Limb (tissue), 2 donors: ENCODE measurements around the gene JAG2.

ENCODE experiments used
- DNase-seq, 2 donors: peaks; one replicate each; pipeline ENCODE4 v3.0.0-alpha.2; 2016; ENCODE audit errors: extremely low spot score in 2 of 2

Gene JAG2

DNA sequence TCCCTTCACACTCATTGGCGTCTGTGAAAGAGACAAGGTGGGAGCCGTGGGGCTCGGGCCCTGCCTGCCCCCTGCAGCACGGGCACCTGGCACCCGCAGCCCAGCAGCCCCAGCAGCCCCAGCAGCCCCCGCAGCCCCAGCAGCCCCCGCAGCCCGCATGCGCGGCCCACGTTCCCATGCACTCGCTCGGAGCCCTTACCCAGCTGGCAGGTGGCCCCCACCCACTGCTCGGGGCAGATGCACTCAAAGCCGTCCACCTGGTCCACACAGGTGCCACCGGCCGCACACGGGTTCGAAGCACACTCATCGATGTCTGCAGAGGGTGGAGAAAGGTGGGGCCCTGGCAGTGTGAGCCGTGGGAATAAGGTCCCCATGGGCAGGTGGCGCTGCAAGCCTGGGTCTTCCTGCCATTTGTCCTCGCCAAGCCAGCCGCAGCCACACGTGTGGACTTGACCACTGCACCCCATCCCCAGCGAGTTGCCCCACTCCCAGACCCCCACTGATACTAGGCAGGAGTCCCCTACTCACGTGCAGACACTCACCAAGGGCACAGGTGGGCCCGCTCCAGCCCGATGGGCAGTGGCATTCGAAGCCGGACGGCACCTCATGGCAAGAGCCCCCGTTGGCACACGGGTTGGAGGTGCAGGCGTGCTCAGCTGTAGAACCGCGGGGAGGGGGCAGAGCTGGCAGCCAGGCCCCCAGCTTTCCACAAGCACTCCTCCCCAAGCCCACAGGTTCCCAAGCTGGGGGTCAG is 17.3 kb downstream of the JAG2 start:
- DNase-seq: no peak

DNA sequence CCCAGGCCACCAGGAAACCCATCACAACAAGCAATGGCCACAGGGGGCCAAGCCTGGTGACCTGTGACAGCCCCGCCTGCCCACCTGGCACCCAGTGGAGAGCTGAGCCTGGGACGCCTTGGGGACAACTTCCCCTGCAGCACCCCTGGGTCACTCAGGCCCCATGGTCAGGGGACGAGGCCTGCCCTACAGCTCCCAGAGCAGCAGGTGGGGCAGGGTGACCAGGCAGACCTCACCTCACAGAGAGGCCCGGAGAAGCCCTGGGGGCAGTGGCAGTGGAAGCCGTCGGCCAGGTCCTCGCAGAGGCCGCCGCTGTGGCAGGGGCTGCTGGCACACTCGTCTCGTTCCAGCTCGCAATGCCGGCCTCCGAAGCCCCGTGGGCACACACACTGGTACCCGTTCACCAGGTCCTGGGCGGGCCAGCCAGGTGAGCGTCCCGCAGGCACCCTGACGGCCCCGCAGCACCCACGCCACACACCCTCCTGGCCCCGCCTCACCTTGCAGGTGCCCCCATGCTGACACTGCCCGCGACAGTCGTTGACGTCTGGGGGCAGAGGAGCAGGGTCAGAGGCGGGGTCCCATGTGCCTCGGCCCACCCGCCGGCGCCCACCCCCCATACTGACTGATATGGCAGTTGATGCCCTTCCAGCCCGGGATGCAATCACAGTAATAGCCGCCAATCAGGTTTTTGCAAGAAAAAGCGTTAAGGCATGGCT is 18.1 kb downstream of the JAG2 start:
- no peak for DNase-seq

DNA sequence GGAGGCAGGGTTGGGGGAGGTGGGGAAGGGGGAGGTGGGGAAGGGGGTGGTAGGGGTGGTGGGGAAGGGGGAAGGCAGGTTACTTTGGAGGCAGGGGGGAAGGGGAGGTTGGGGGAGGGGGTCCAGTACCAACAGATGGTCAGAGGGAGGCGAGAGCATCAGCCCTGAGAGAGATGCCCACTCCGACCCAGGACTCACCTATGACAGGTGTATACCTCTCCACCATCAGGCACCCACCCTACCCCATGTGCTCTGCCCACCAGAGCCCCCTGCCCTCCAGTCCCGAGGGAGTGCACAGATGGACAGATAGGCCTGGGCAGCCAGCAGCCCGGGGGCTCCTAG is 18.6 kb downstream of the JAG2 start:
- peak in 1 of 2 donors; percentile 21 for DNase-seq

DNA sequence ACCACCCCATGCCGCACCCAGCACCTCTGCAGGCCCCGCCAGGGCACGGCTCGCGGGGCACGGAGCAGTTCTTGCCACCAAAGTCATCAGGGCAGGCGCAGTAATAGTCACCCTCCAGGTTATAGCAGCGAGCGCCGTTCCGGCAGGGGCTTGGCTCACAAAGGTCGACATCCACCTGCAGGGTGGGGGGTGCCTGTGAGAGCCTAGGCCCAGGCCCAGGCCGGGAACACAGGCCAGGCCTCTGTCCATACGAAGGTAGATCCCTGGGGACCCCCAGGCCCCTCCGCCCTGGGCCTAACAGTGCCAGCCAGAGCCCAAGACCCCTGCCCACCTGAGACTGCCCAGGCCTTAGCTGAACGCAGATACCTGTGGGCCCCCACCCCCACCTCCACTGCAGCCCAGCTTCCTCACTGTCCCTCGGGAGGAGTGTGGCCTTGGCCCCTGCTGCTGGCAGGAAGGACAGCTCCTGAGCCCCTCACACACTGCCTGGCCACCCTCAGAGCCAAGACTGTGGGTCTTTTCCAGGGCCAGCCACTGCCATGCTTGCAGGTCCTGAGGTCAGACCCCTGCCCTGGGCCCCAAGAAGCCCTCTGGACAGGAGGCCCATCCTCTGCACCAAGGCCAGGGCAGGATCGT is 19.3 kb downstream of the JAG2 start:
- DNase-seq: peak in 1 of 2 donors; percentile 25

DNA sequence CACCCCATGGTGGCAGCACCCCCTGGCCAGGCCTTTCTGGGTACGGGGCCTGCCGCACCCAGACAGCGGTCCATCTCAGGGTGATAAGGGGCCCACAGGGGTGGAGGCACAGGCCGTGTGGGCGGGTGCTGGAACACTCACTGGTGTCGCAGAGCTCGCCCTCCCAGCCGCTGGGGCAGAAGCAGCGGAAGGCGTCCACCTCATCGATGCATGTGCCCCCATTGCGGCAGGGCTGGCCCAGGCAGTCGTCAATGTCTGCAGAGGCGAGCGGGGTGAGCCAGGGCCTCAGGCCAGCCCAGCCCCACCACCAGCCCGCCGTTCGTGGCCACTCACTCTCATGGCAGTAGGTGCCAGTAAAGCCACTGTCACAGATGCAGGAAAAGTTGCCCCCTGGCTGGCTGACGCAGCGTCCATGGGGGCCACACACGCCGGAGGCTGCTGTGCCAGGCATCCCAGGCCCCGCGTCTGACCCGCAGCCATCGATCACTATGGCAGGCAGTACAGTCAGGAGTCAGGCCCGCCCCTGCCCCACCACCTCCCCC is 19.9 kb downstream of the JAG2 start:
- peak in 1 of 2 donors; percentile 24 for DNase-seq

DNA sequence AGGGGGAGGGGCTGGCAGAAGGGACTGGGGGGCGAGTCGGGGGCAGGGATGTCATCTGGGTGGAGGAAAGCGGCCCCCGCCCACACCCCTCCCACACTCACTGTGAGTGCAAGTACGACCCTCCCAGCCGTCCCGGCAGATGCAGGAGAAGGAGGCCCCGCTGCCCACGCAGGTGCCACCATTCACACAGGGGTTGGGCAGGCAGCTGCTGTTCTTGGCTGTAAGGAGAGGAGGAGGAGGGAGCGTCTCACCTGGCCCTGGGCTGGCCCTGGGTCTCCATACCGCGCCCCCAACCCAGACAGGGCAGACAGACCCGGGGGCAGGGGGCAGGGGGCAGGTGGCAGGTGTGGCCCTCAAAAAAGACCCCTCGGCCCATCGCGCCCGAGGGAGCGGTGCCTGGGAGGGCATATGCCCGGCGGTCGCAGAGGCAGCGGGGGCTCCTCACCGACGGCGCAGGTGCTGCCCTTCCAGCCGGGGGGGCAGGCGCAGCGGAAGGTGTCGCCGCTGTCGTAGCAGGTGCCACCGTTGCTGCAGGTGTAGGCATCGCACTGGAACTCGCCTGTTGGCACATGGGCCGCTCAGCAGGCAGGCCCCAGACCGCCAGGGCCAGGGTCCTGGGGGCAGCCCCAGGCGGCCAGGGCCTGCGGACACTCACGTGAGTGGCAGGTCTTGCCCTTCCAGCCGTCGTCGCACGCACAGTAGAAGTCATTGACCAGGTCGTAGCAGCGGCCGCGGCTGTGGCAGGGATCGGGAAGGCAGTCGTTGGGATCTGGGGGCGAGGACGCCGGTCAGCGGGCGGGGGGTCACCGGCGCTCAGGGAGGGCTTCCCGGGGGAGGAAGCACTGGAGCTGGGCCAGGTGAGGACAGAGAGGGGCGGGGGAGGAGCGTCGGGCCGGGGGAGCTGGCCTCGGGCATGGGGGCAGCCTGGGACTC is 20.6 kb downstream of the JAG2 start:
- peak in 1 of 2 donors; percentile 26 for DNase-seq

DNA sequence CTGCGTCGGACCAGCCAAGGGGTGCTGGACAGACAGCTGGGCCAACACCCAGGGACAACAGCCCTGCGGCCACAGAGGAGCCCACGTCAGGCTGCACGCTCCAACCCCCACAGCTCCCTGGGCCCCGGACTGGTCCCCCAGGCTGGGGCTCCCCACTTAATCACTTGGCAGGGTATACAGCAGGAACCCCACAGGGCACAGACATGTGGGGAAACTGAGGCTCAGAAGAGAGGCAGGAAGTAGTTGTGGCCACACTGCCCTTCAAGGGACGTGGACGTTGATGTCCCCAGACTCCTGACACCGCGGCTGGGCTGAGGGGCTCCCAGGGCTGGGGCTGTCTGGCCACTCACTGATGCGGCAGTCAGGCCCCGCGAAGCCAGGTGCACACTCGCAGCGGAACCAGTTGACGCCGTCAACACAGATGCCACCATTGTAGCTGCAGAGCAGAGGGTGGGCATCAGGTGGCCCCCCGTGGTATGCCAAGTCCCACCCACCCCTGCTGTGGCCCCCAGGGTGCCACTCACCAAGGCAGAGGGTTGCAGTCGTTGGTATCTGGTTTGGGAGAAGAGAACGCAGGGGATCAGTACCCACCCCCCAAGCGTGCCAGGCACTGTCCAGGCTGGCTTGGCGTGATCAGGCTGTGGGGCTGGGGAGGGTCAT is 21.5 kb downstream of the JAG2 start:
- peak in 1 of 2 donors; percentile 20 for DNase-seq

DNA sequence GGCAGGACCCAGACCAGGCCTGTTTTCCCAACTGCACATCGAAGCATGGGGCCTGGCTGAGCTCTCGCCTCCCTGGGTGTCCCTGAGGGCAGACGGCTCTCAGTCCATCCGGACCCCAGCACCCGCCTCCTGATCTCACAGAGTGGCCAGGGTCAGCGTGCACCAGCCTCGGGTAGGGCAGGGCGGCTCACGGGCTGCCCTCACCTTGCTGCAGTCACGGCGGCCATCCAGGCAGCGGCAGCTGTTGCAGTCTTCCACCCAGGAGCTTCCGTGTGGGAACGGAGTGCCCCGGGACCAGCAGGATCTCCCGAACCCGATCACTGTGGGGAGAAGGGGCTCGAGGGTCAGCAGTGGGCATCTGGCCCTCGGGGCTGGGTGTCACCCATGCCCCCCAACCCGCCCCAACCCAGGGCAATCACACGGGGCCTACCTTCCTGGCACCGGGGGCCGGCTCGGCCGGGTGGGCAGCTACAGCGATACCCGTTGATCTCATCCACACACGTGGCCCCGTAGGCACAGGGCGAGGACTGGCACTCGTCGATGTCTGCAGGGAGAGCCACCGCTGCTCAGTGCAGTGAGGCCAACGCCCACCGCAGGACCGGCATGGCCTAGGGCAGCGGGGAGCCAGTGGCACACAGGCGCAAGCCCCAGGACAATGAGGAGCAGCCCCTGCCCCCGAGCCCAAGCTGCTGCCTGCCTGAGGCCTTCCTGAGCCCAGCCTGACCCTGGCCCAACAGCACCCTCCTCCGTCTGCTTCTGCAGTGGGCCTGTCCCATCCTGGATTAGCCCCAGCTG is 22.2 kb downstream of the JAG2 start:
- DNase-seq: peak in 1 of 2 donors; percentile 18

DNA sequence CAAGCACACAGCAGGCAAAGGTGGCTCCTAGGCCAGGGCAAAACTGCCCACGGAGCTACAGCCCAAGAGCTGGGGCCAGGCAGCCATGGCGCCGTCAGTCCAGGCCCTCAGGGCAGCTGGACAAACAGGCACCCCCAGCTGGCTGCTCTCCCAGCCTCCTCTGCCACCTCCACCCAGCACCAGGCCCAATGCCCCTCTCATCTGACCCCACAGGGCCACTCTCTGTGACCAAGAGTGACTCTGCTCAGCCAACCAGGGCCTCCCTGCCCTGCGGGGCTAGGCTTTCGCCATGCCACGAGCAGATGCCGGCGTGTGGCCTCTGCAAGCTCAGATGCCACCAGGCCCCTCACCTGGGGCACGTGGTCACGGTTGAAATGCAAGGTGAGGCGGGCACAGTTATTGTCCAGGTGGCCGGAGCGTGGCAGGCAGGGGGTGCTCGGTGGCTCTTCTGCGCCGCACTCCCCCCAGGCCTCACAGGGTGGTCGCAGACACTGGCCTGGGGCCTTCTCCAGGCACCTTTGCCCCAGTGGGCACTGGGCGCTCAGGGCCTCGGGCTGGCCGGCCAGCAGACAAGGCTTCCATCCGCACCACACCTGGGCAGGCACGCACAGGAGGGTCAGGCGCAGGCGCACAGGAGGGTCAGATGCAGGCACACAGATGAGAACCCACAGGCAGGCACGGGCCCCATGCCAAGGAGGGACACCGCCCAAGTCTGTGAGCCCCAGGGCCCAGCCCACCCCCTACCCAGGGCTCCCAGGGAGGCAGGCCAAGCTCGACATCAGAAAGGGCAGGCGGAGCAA is 23.0 kb downstream of the JAG2 start:
- DNase-seq: peak in 1 of 2 donors; percentile 24

DNA sequence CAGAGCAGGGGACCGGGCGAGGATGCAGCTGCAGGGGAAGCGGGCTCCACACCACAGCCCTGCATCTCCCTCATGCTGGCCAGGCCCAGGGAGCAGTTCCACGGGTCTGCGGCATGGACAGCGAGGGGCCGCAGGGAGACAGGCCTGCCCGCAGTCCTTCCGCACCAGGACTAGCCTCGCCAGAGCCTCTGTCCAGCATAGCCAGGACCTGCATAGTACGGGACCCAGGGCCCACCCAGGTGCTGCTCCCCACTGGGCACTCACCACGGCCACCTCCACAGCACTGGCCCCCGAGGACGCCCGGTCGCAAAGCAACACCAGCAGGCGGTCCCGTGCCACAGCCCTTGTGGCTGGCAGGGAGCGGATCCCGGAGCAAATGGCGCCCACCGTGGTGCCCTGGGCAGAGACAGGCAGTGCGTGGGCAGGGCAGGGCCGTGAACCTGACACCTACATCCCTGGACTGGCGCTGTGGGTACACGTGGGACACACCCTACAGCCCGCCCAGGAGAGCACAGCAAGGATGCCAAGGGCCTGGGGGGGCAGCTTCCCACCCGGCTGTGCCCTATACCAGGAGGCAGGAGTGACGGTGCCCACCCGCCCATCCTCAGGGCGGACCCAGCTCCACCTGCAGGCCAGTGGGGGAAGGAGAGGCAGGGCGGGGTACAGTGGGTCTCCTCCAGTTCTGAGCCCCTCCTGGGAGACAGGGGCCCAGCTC is 23.8 kb downstream of the JAG2 start:
- DNase-seq: peak in 1 of 2 donors; percentile 27

DNA sequence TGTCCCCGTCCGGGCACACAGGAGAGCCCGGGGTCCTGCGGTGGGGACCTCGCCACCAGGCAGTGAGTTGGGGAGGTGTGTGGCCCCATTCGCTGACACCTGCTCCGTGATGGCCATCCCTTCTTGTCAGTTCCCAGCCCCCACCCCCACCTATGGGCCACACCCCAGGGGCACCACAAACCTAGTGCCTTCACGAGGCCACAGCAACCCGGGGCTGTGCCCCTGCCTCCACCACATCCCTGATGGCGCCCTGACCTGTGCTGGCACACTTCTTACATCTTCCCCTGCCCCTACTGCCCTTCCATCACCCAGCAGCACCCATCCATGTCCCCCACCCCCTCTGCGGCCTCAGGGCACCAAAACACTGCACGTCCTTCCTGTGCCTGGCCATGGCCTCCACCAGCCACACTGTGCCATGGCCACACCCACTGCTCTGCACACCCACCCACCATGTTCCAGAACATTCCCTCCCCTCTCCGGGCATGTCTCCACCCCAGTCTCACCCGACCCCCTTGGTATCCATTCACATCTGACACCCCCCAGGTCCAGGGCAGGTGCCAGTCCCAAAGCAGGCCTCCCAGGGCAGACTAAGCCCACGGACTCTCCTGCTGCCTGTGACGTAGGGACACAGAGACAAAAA is 24.4 kb downstream of the JAG2 start:
- peak in 1 of 2 donors; percentile 19 for DNase-seq

DNA sequence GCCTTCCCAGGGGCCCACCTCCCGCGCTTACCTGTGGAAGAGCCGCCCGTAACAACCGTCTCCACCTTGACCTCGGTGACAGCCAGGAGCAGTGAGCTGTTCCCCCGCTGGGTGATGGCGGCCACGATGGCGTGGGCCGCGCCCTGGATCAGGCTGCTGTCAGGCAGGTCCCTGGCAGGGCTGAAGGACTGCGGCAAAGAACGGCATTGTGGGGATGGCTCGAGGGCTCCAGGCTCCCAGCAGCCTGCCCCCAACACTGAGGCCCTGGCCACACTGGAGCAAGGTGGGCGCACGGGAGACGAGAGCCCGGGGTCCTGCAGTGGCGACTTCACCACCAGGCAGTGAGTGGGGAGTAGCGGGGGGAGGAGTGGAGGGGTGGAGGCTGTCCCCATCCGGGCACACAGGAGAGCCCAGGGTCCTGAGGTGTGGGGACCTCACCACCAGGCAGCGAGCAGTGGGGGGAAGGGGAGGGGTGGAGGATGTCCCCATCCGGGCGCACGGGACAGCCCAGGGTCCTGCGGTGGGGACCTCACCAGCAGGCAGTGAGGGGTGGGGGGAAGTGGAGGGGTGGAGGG is 25.0 kb downstream of the JAG2 start:
- DNase-seq: peak in 1 of 2 donors; percentile 12

DNA sequence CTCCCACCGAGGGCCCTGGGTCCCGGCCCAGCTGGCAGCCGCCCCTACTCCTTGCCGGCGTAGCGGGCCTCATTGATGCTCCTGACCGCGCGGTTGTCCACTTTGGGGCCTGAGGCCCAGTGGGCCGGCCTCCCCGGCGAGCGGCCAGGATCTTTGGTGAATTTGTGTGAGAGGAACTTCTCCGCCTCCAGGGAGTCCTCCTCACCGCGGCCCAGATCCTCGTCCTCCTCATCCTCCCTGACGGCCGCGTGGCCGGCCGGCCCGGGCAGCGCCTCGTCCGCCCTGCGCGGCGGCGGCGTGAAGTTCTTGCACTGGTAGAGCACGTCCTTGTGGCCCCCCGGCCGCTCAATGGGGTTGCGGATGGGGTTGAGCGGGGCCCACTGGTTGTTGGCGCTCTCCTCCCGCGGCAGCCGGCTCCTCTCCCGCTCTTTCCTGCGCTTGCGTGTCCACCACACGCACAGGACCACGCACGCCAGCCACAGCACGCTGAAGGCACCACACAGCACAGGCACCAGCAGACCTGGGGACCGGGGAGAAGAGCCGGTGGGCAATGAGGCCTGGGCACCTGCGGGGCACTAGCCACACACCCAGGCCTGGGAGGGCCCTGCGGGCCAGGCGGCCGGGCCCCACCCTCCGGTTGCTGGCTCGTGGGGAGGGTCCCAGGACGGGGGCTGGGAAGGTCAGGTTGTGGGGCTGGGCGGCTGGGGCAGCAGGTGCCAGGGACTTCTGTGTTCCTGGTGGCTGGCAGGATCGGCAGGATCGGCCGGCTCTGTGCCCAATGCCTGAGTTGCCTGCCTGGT is 25.7 kb downstream of the JAG2 start:
- DNase-seq: peak in 1 of 2 donors; percentile 16

DNA sequence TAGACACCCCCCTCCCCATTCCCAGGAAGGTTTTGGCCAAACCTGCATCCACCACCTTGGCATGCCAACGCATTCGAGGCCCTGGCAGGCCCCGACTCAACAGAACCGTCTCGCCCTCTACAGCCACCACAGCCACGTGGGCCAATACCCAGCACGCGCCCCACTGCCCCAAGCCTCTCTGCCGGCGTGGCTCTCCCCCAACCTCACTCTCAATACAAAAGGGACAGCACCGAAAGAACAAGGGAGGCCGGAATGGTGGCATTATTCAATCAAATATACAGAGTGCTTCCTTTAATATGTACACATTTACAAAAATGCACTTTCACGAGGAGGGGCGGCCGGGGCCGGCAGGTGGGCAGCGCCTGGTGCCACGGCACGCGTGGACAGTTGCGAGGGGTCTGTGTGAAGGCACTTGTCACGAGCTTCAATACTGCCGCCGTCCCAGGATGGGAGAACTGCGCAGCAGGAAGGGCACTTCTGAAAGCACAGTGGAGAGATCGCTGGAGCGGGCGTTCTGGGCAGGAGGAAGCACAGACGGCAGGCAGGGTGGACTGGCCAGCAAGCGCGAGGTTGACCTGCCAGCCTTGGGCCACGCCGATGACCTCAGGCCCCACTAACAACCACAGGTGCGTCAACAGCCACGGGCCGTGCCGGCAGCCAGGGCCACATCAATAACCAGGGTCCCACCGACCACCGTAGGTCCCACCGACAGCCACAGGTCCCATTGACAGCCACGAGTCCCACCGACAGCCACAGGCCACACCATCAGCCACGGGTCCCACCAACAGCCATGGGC is 26.9 kb downstream of the JAG2 start:
- peak in 1 of 2 donors; percentile 18 for DNase-seq

DNA sequence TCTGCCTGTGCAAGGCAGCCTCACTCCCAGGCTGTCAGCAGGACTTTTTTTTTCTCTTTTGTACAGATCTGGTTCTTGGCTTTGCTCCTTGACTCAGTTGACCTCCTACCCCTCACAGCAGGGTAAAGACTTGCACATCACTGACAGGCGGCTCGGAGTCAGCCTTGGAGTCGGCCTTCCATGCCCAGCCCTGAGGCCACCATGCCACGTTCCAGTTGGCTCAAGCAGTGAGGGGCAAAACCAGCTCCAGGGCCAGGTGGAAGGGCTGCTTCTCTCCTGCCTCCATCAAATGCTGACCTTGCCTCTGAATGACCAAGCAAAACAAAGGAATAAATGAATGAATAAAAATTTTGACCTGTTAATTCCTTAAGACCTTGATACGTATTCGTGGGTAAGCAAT is 27.6 kb downstream of the JAG2 start:
- no peak for DNase-seq

DNA sequence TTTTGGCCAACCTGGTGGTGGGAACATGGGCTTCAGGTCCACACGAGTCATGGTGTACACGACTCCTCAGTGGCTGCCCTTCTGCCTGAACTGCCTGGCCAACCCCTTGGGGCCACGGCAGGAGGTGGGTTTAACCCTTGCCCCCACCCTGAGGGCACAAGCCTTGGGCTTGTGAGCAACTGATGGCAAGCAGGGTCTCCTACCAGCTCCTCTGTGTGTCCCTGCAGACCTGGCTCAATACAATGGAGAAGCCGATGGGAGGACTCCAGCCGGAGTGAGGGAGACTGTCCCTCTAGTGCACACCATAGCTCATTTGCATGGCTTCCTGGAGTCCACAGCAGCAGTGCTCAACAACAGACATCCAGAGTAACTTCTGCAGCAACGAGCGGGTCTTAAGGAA is 28.0 kb downstream of the JAG2 start:
- no peak for DNase-seq
